Activated CD4-positive, CD25-positive, alpha-beta regulatory T cell treated with anti-CD3 and anti-CD28 coated beads, Interleukin-2, amount 50 U/mL, for 16 hours (primary cell): ENCODE measurements around the gene SPAG17.

ENCODE experiments used
- DNase-seq: peaks from one replicate; pipeline ENCODE4 v3.0.0-alpha.2; 2020; ENCODE audit warnings: low read depth, low spot score

The SPAG17 gene

GRCh38 chr1:117905019-117905418 lies 280.0 kb downstream of the SPAG17 start:
- DNase-seq = no peak

GRCh38 chr1:117904485-117904884 lies 280.5 kb downstream of the SPAG17 start:
- no peak for DNase-seq
